SK-N-SH (cell line): Measurements from ENCODE around the gene ZNF675. TPM values are rescaled to one million over a fixed set of nuclear protein-coding genes. Genes with fewer than 3 reads are reported as not detected.

Experiments
- CTCF ChIA-PET: fragments of 300-600, 350-600 bp; formaldehyde crosslinking; extraction: SDS; loops from one replicate; lab custom pipeline; 2021; lab: Yijun Ruan, JAX
- POLR2A ChIA-PET: fragments of 350-600 bp; sonication (Branson Sonifier 250); formaldehyde crosslinking; extraction: SDS; loops from one replicate; lab custom pipeline; 2020; ENCODE audit warnings: antibody characterized with exemption, inconsistent platforms; lab: Yijun Ruan, JAX
- DNase-seq: peaks from one replicate; pipeline ENCODE4 v3.0.0; 2012
- H2AFZ ChIP-seq: fragments of 200-600 bp; sonication (generic); 2 replicates; pipeline ENCODE4 v1.8.1; 2016; ENCODE audit warnings: antibody characterized with exemption, mild to moderate bottlenecking, low read depth
- H3F3A ChIP-seq: fragments of 200-600 bp; sonication (generic); replicated peaks from 2 replicates; pipeline ENCODE3; 2016; ENCODE audit warnings: antibody characterized with exemption, mild to moderate bottlenecking; ENCODE audit not compliant: insufficient read depth
- H3K27ac ChIP-seq, 2 experiments: fragments of 200-500 bp in 1 of 2; fragments of 200-600 bp in 1 of 2; sonication (Bioruptor generic) in 1 of 2; sonication (generic), shearing (Covaris generic) in 1 of 2; 2 replicates each; pipeline versions ENCODE4 v1.5.1 to v1.6.1; 2014 to 2016; ENCODE audit warnings: low read depth in 2 of 2, inconsistent platforms in 1 of 2, low read length in 1 of 2, mild to moderate bottlenecking in 1 of 2, mixed read lengths in 1 of 2
- H3K27me3 ChIP-seq: fragments of 200-600 bp; sonication (generic), shearing (Covaris generic); 2 replicates; pipeline ENCODE4 v1.6.1; 2016; ENCODE audit warnings: mixed run types; ENCODE audit not compliant: insufficient read depth
- H3K36me3 ChIP-seq, 2 experiments: fragments of 200-500 bp in 1 of 2; fragments of 200-600 bp in 1 of 2; sonication (Bioruptor generic) in 1 of 2; sonication (generic) in 1 of 2; replicated peaks in 1 of 2; 2 replicates each; pipeline versions ENCODE3 to v1.5.1; 2014 to 2016; ENCODE audit warnings: low read length in 1 of 2, mild to moderate bottlenecking in 1 of 2; ENCODE audit not compliant: insufficient read depth in 2 of 2, control insufficient read depth in 1 of 2
- H3K4me1 ChIP-seq, 2 experiments: fragments of 200-500 bp in 1 of 2; fragments of 200-600 bp in 1 of 2; sonication (Bioruptor generic) in 1 of 2; sonication (generic), shearing (Covaris generic) in 1 of 2; 2 replicates each; pipeline versions ENCODE4 v1.5.1 to v1.6.1; 2014 to 2016; ENCODE audit warnings: low read depth in 1 of 2, low read length in 1 of 2, mixed run types in 1 of 2; ENCODE audit not compliant: insufficient read depth in 2 of 2, control insufficient read depth in 1 of 2
- H3K4me2 ChIP-seq: fragments of 200-600 bp; sonication (generic), shearing (Covaris generic); 2 replicates; pipeline ENCODE4 v1.6.1; 2017; ENCODE audit warnings: mixed run types
- H3K4me3 ChIP-seq, 2 experiments: fragments of 200-500 bp in 1 of 2; fragments of 200-600 bp in 1 of 2; sonication (Bioruptor generic) in 1 of 2; sonication (generic), shearing (Covaris generic) in 1 of 2; 2 replicates each; pipeline versions ENCODE4 v1.5.1 to v1.8.1; 2014 to 2016; ENCODE audit warnings: low read depth in 2 of 2, inconsistent platforms in 1 of 2, low read length in 1 of 2, mild to moderate bottlenecking in 1 of 2, mixed read lengths in 1 of 2, moderate library complexity in 1 of 2
- H3K79me2 ChIP-seq: fragments of 200-600 bp; sonication (generic); 2 replicates; pipeline ENCODE4 v1.8.1; 2017; ENCODE audit warnings: mild to moderate bottlenecking; ENCODE audit not compliant: insufficient read depth
- H3K9ac ChIP-seq: fragments of 200-600 bp; sonication (generic); 2 replicates; pipeline ENCODE4 v1.6.1; 2017; ENCODE audit warnings: mixed run types
- H3K9me2 ChIP-seq: fragments of 200-600 bp; sonication (generic); 2 replicates; pipeline ENCODE4 v1.6.1; 2017; ENCODE audit warnings: mixed run types
- H3K9me3 ChIP-seq: fragments of 200-600 bp; sonication (generic); 2 replicates; pipeline ENCODE4 v1.6.1; 2017; ENCODE audit warnings: mixed run types, mild to moderate bottlenecking, moderate library complexity
- H4K20me1 ChIP-seq: fragments of 200-600 bp; sonication (generic); 2 replicates; pipeline ENCODE4 v1.6.1; 2017; ENCODE audit warnings: mild to moderate bottlenecking, mixed run types; ENCODE audit not compliant: insufficient read depth
- CHD2 ChIP-seq: fragments of 150-350 bp; IDR thresholded peaks from 2 replicates; pipeline ENCODE4 v1.6.1; 2018; ENCODE audit warnings: low read length; ENCODE audit not compliant: partially characterized antibody
- FOSL2 ChIP-seq: IDR thresholded peaks from 2 replicates; pipeline ENCODE4 v1.4.0; 2012; ENCODE audit warnings: low read depth, mild to moderate bottlenecking, moderate library complexity, borderline replicate concordance
- GABPA ChIP-seq: IDR thresholded peaks from 2 replicates; pipeline ENCODE4 v1.4.0; 2012; ENCODE audit warnings: low read depth, mild to moderate bottlenecking
- JUND ChIP-seq: IDR thresholded peaks from 2 replicates; pipeline ENCODE4 v1.4.0; 2012
- NRF1 ChIP-seq: IDR thresholded peaks from 2 replicates; pipeline ENCODE4 v1.6.1; 2012; ENCODE audit warnings: low read depth, mild to moderate bottlenecking, low read length
- POLR2AphosphoS5 ChIP-seq: IDR thresholded peaks from 2 replicates; pipeline ENCODE4 v1.6.1; 2012; ENCODE audit warnings: low read depth, low read length
- RAD21 ChIP-seq: IDR thresholded peaks from 2 replicates; pipeline ENCODE4 v1.6.1; 2012; ENCODE audit warnings: mild to moderate bottlenecking, low read length
- RCOR1 ChIP-seq: fragments of 150-350 bp; IDR thresholded peaks from 2 replicates; pipeline ENCODE4 v1.6.1; 2017; ENCODE audit warnings: antibody characterized with exemption, low read length
- RXRA ChIP-seq: IDR thresholded peaks from 2 replicates; pipeline ENCODE4 v1.4.0; 2012; ENCODE audit warnings: low read depth, mild to moderate bottlenecking, borderline replicate concordance
- SIN3A ChIP-seq: IDR thresholded peaks from 2 replicates; pipeline ENCODE4 v1.6.1; 2012; ENCODE audit warnings: low read depth, mild to moderate bottlenecking, low read length, moderate library complexity, borderline replicate concordance
- WGBS: methylation state at CpG from one replicate; pipeline ENCODE4 v1.1.6; 2017; ENCODE audit warnings: low lambda C conversion rate; 5-methylcytosine and 5-hydroxymethylcytosine counted together
- polyA plus RNA-seq, 3 experiments: library from polyadenylated mRNA; depleted of rRNA; stranded (reverse); fragments of >200 nt; gene quantifications; 2 replicates each; pipeline ENCODE4 v1.2.3, GENCODE V29; 2012
- TF ChIP-seq, protein P1 (sequence below): IDR thresholded peaks from 2 replicates; pipeline ENCODE4 v1.4.0; 2012; ENCODE audit warnings: low read depth
- TF ChIP-seq, protein P2 (sequence below): IDR thresholded peaks from 2 replicates; pipeline ENCODE4; 2012
- TF ChIP-seq, protein P3 (sequence below): fragments of 150-350 bp; IDR thresholded peaks from 2 replicates; pipeline ENCODE4 v1.6.1; 2017; ENCODE audit warnings: antibody characterized with exemption, low read length, low read depth, borderline replicate concordance
- TF ChIP-seq, protein P4 (sequence below): IDR thresholded peaks from 2 replicates; pipeline ENCODE4 v1.6.1; 2012; ENCODE audit warnings: mild to moderate bottlenecking, low read depth, low read length, moderate library complexity

The ZNF675 gene
- polyA plus RNA-seq, 1 of the 3 experiments (the other 2 are of a cell fraction): 1.8 TPM

DNA sequence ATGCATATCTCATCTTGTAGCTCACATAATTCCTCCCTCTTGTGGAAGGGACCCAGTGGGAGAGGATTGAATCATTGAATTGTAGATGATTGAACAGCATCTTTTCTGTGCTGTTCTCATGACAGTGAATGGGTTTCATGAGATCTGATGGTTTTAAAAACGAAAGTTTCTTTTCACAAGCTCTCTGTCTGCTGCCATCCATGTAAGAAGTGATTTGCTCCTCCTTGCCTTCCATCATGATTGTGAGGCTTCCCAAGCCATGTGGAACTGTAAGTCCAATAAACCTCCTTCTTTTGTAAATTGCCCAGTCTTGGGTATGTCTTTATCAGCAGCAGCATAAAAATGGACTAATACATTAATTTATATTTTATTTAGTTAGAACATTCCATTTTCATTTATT, 19.6 kb upstream of the ZNF675 start:
- Histone ChIP-seq H3K9me3 (no peaks in the 10 kb centered on the region), H3K36me3 (no peaks in the 10 kb centered on the region), H3K79me2 (no peaks in the 10 kb centered on the region), H3K9ac (no peak overlapping the region), H3K4me2 (no peak overlapping the region), H3K27me3 (no peaks in the 10 kb centered on the region), H3K4me1 (no peaks in the 10 kb centered on the region; a peak in 1 of 4 replicates), H3K9me2 (no peaks in the 10 kb centered on the region), H2AFZ (no peak overlapping the region), H3F3A (no peaks in the 10 kb centered on the region), H3K27ac (no peak overlapping the region), H3K4me3 (no peak overlapping the region), H4K20me1 (no peaks in the 10 kb centered on the region)
- ChIA-PET POLR2A (no interaction called here), CTCF (interaction anchor here (1.0 kb wide), 1 partner anchor 10 kb away, joined by 3 read pairs; no protein-coding TSS in a partner anchor)
- WGBS: 13% methylated on average over 1 of the region's 1 CpG
- TF ChIP-seq POLR2AphosphoS5: no peak
- no peak for DNase-seq

DNA sequence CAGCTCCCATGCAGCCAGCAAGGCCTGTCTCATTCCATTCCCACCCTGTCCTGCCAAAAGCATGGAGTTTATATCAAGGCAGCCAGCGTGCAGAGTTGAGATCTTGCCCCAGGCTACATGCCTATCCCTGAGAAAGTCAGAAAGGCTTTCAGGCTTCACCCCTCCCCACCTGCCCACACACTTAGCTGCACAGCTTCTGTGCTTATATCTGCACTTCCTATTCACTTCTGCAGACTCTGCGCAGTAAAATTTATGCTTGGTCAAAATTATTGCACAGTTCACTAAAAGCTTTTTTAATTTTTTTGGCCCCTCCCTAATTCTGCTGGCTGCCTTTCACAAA, 12.5 kb upstream of the ZNF675 start:
- Histone ChIP-seq H3K4me1 (peaks cover 0 to 11% of the 10 kb centered on the region in 2 experiments; a peak in 1 of 4 replicates), H3K9ac (no peak overlapping the region), H2AFZ (no peak overlapping the region), H3F3A (no peaks in the 10 kb centered on the region), H3K9me2 (no peaks in the 10 kb centered on the region), H3K9me3 (no peaks in the 10 kb centered on the region), H3K36me3 (no peaks in the 10 kb centered on the region), H3K4me2 (no peak overlapping the region), H4K20me1 (no peaks in the 10 kb centered on the region), H3K27ac (peak overlapping the region in 1 of 2 experiments; percentile 51; a peak in 1 of 4 replicates), H3K79me2 (no peaks in the 10 kb centered on the region), H3K27me3 (no peaks in the 10 kb centered on the region), H3K4me3 (no peak overlapping the region)
- 35% methylated on average over 2 of the region's 2 CpGs for WGBS
- DNase-seq: peak; percentile 37
- ChIA-PET POLR2A (interaction anchor here (1.3 kb wide), 1 partner anchor 13 kb away, joined by 8 read pairs; the partner anchor contains the start of gene ZNF675), CTCF (interaction anchor here (0.6 kb wide), 1 partner anchor 55 kb away, joined by 3 read pairs; no protein-coding TSS in a partner anchor)
- TF ChIP-seq RXRA (no peak), FOSL2 (no peak), CHD2 (no peak), NRF1 (no peak), RAD21 (no peak), GABPA (no peak)
- TF ChIP-seq, protein P1, sequence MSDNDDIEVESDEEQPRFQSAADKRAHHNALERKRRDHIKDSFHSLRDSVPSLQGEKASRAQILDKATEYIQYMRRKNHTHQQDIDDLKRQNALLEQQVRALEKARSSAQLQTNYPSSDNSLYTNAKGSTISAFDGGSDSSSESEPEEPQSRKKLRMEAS: no peak

DNA sequence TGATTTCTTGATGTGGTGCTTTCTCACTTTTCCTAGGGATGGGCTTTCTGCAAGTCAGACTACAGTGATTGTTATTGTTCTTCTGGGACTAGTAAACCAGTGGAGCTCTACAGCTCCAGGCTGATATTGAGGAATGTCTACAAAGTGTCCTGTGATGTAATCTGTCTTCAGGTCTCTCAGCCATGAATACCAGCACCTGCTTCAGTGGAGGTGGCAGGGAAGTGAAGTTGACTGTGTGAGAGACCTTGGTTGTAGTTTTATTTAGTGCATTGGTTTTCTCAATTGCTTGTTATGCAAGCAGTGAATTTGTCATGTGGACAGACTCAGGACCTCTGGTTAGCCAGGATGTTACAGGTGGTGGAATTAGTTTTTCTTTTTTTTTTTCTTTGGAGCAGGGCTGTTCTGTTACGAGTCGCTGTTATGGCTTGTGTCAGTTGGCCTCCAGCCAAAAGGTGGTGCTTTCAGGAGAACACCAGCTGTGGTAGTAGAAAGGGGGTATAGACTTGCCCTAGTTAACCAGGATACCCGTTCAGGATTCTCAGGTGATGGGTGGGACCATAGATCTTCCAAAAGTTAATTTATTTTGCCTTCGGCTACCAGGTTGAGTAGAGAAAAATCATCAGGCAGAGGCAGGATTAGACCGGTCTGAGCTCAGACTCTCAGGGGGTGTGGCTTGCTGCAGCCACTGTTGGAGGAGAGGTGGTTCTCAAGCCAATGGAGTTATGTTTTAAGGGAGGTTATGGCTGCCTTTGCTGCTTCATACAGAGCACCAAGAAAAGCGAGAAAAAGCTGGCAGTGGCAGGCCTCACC, 11.9 kb upstream of the ZNF675 start:
- CTCF ChIA-PET: no interaction called here
- H3K27ac ChIP-seq: peak overlapping the region in 1 of 2 experiments; percentile 51; a peak in 1 of 4 replicates
- H3F3A ChIP-seq: no peaks in the 10 kb centered on the region
- no peaks in the 10 kb centered on the region for H3K36me3 ChIP-seq
- H3K9me3 ChIP-seq: no peaks in the 10 kb centered on the region
- no peaks in the 10 kb centered on the region for H4K20me1 ChIP-seq
- no peak overlapping the region for H3K4me3 ChIP-seq
- H3K79me2 ChIP-seq: no peaks in the 10 kb centered on the region
- POLR2A ChIA-PET: interaction anchor here (1.3 kb wide), 1 partner anchor 12 kb away, joined by 8 read pairs; the partner anchor contains the start of gene ZNF675
- no peaks in the 10 kb centered on the region for H3K27me3 ChIP-seq
- H3K4me2 ChIP-seq: no peak overlapping the region
- peak; percentile 42 for DNase-seq
- peaks cover 0 to 11% of the 10 kb centered on the region in 2 experiments; a peak in 1 of 4 replicates for H3K4me1 ChIP-seq
- no peak overlapping the region for H3K9ac ChIP-seq
- no peak overlapping the region for H2AFZ ChIP-seq
- WGBS: 35% methylated on average over 6 of the region's 6 CpGs
- no peaks in the 10 kb centered on the region for H3K9me2 ChIP-seq
- TF ChIP-seq, protein P2, sequence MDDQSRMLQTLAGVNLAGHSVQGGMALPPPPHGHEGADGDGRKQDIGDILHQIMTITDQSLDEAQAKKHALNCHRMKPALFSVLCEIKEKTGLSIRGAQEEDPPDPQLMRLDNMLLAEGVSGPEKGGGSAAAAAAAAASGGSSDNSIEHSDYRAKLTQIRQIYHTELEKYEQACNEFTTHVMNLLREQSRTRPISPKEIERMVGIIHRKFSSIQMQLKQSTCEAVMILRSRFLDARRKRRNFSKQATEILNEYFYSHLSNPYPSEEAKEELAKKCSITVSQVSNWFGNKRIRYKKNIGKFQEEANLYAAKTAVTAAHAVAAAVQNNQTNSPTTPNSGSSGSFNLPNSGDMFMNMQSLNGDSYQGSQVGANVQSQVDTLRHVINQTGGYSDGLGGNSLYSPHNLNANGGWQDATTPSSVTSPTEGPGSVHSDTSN: no peak
- TF ChIP-seq, protein P3, sequence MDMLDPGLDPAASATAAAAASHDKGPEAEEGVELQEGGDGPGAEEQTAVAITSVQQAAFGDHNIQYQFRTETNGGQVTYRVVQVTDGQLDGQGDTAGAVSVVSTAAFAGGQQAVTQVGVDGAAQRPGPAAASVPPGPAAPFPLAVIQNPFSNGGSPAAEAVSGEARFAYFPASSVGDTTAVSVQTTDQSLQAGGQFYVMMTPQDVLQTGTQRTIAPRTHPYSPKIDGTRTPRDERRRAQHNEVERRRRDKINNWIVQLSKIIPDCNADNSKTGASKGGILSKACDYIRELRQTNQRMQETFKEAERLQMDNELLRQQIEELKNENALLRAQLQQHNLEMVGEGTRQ: no peak
- TF ChIP-seq, protein P4, sequence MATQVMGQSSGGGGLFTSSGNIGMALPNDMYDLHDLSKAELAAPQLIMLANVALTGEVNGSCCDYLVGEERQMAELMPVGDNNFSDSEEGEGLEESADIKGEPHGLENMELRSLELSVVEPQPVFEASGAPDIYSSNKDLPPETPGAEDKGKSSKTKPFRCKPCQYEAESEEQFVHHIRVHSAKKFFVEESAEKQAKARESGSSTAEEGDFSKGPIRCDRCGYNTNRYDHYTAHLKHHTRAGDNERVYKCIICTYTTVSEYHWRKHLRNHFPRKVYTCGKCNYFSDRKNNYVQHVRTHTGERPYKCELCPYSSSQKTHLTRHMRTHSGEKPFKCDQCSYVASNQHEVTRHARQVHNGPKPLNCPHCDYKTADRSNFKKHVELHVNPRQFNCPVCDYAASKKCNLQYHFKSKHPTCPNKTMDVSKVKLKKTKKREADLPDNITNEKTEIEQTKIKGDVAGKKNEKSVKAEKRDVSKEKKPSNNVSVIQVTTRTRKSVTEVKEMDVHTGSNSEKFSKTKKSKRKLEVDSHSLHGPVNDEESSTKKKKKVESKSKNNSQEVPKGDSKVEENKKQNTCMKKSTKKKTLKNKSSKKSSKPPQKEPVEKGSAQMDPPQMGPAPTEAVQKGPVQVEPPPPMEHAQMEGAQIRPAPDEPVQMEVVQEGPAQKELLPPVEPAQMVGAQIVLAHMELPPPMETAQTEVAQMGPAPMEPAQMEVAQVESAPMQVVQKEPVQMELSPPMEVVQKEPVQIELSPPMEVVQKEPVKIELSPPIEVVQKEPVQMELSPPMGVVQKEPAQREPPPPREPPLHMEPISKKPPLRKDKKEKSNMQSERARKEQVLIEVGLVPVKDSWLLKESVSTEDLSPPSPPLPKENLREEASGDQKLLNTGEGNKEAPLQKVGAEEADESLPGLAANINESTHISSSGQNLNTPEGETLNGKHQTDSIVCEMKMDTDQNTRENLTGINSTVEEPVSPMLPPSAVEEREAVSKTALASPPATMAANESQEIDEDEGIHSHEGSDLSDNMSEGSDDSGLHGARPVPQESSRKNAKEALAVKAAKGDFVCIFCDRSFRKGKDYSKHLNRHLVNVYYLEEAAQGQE: no peak
- TF ChIP-seq JUND: no peak
- TF ChIP-seq RAD21: no peak
- no peak for TF ChIP-seq SIN3A
- TF ChIP-seq RCOR1: no peak
